HG02642 (cell line): Measurements from ENCODE around the gene HNRNPC.
"Not testable (repeated sequence)": the region's sequence is repeated elsewhere in the genome, so short reads cannot be mapped to it uniquely, and the experiment has no call there.

Source experiments
- ATAC-seq: cut with Tn5 transposase; IDR thresholded peaks from one replicate; pipeline ENCODE4 v1.9.1; 2021; ENCODE audit warnings: mild to moderate bottlenecking; ENCODE audit not compliant: unreplicated experiment, poor library complexity

Gene HNRNPC

GRCh38 chr14:21275261-21275858 lies 6.1 kb upstream of the HNRNPC start:
- ATAC-seq = no peak

- not testable (repeated sequence) for ATAC-seq
Measured at GRCh38 chr14:21272661-21273060, 3.4 kb upstream of the HNRNPC start.

GRCh38 chr14:21268617-21269251 lies 508 bp downstream of the HNRNPC start:
- no peak for ATAC-seq

- ATAC-seq = no peak
Measured at GRCh38 chr14:21267886-21268616, 1.2 kb downstream of the HNRNPC start.

GRCh38 chr14:21267431-21267845 lies 1.8 kb downstream of the HNRNPC start:
- ATAC-seq = no peak

GRCh38 chr14:21264025-21264801 lies 5.0 kb downstream of the HNRNPC start:
- peak; percentile 67 for ATAC-seq

GRCh38 chr14:21263284-21264024 lies 5.8 kb downstream of the HNRNPC start:
- ATAC-seq = no peak

- ATAC-seq = no peak
Measured at GRCh38 chr14:21262410-21262809, 6.8 kb downstream of the HNRNPC start.

- no peak for ATAC-seq
Measured at GRCh38 chr14:21261824-21262223, 7.4 kb downstream of the HNRNPC start.

GRCh38 chr14:21258889-21259787 lies 10.1 kb downstream of the HNRNPC start:
- no peak for ATAC-seq

- no peak for ATAC-seq
Measured at GRCh38 chr14:21258005-21258888, 11.0 kb downstream of the HNRNPC start.

- no peak for ATAC-seq
Measured at GRCh38 chr14:21257394-21257909, 11.8 kb downstream of the HNRNPC start.

GRCh38 chr14:21256539-21257393 lies 12.5 kb downstream of the HNRNPC start:
- no peak for ATAC-seq

GRCh38 chr14:21256102-21256447 lies 13.2 kb downstream of the HNRNPC start:
- not testable (repeated sequence) for ATAC-seq

- ATAC-seq = no peak
Measured at GRCh38 chr14:21255385-21256101, 13.7 kb downstream of the HNRNPC start.

GRCh38 chr14:21252149-21252548 lies 17.1 kb downstream of the HNRNPC start:
- no peak for ATAC-seq

- ATAC-seq = no peak
Measured at GRCh38 chr14:21251215-21251614, 18.0 kb downstream of the HNRNPC start.
